Measurements from ENCODE around the gene MMAB. TPM values are rescaled to one million over a fixed set of nuclear protein-coding genes. Genes with fewer than 3 reads are reported as not detected.

MMAB gene
- total RNA-seq, 4 donors from 2014 or later = 27.3 to 80.4 (median 30.9) TPM

DNA sequence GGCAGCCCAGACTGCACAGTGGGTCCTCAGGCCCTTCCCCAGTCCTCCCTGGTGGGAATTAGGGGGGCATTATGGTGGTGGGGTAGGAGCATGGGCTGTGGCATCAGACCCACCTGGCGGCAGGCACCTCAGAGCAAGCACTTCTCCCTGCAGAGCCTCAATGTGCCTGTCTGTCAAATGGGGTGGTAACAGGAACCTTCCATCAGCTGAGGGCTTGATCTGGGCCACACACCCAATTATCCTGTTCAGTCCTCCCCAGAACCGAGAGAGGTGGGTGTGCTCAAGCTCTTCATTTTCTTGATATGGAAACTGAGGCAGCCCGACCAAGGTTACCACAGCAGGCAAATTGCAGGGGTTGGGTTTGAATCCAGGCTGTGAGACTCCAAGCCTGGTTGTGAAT, 38.7 kb upstream of the MMAB start:
- no peak for TF ChIP-seq POLR2A (IDR thresholded peaks at IDR 0.05)
- TF ChIP-seq EP300 (IDR thresholded peaks at IDR 0.05) = no peak
- TF ChIP-seq, protein P1, sequence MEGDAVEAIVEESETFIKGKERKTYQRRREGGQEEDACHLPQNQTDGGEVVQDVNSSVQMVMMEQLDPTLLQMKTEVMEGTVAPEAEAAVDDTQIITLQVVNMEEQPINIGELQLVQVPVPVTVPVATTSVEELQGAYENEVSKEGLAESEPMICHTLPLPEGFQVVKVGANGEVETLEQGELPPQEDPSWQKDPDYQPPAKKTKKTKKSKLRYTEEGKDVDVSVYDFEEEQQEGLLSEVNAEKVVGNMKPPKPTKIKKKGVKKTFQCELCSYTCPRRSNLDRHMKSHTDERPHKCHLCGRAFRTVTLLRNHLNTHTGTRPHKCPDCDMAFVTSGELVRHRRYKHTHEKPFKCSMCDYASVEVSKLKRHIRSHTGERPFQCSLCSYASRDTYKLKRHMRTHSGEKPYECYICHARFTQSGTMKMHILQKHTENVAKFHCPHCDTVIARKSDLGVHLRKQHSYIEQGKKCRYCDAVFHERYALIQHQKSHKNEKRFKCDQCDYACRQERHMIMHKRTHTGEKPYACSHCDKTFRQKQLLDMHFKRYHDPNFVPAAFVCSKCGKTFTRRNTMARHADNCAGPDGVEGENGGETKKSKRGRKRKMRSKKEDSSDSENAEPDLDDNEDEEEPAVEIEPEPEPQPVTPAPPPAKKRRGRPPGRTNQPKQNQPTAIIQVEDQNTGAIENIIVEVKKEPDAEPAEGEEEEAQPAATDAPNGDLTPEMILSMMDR (IDR thresholded peaks at IDR 0.05) = no peak
- no peak overlapping the region for H3K27ac ChIP-seq
- no peaks in the 10 kb centered on the region for H3K36me3 ChIP-seq
- H3K27me3 ChIP-seq = peaks cover 0 to 52% of the 10 kb centered on the region in 2 donors
- H3K4me1 ChIP-seq = no peaks in the 10 kb centered on the region
- H3K9me3 ChIP-seq = no peaks in the 10 kb centered on the region
- DNase-seq (ENCODE audit: low spot score in 2 of 2) = no peak
- no peak overlapping the region for H3K4me3 ChIP-seq
- 86 to 98% methylated on average over 3 of the region's 3 CpGs for WGBS, 2 donors

DNA sequence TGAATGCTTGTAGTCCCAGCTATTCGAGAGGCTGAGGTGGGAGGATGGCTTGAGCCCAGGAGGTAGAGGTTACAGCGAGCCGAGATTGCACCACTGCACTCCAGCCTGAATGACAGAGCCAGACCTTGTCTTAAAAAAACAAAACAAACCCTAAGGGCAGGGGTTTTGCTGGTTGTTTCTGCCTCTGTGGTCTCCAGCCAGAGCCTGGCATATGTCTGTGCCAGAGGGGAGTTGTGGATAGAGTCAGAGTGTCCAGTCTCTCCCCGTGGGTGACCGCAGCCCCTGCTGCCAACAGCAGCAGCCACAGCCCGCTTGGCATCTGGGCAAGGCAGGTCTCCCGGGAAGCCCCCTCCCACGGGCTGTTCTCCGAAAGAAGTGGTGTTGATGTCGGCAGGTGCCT, 37.9 kb upstream of the MMAB start:
- DNase-seq (ENCODE audit: low spot score in 2 of 2) = no peak
- Histone ChIP-seq H3K4me1 (peaks cover 0 to 7% (median 0%) of the 10 kb centered on the region in 4 donors), H3K4me3 (no peak overlapping the region), H3K36me3 (no peaks in the 10 kb centered on the region), H3K9me3 (no peaks in the 10 kb centered on the region), H3K27me3 (peaks cover 0 to 54% of the 10 kb centered on the region in 2 donors), H3K27ac (no peak overlapping the region)
- 59 to 63% methylated on average over 10 of the region's 10 CpGs for WGBS, 2 donors
- TF ChIP-seq POLR2A (IDR thresholded peaks at IDR 0.05) (no peak), EP300 (IDR thresholded peaks at IDR 0.05) (no peak)
- TF ChIP-seq, protein P1 (IDR thresholded peaks at IDR 0.05) = no peak

DNA sequence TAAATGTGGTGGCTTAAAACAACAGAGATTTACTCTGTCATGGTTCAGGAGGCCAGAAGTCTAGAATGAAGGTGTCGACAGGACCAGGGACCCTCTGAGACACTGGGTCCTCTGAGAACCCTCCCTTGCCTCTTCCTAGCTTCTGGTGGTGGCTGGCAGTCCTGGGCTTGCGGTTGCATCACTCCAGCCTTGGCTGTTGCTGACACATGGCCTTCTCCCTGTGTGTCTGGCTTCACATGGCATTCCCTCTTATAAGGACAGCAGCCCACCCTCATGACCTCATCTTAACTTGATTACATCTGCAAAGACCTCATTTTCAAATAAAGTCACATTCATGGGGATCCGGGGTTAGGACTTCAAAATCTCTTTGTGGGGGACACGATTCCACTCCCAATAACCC, 37.2 kb upstream of the MMAB start:
- H3K27me3 ChIP-seq = peaks cover 0 to 56% of the 10 kb centered on the region in 2 donors
- TF ChIP-seq, protein P1 (IDR thresholded peaks at IDR 0.05) = no peak
- no peak for TF ChIP-seq POLR2A (IDR thresholded peaks at IDR 0.05)
- no peak for TF ChIP-seq EP300 (IDR thresholded peaks at IDR 0.05)
- peaks cover 0 to 9% (median 0%) of the 10 kb centered on the region in 4 donors for H3K4me1 ChIP-seq
- H3K4me3 ChIP-seq = no peak overlapping the region
- H3K9me3 ChIP-seq = no peaks in the 10 kb centered on the region
- WGBS, 2 donors = 78 to 81% methylated on average over 4 of the region's 4 CpGs
- no peak for DNase-seq (ENCODE audit: low spot score in 2 of 2)
- no peaks in the 10 kb centered on the region for H3K36me3 ChIP-seq
- H3K27ac ChIP-seq = no peak overlapping the region

DNA sequence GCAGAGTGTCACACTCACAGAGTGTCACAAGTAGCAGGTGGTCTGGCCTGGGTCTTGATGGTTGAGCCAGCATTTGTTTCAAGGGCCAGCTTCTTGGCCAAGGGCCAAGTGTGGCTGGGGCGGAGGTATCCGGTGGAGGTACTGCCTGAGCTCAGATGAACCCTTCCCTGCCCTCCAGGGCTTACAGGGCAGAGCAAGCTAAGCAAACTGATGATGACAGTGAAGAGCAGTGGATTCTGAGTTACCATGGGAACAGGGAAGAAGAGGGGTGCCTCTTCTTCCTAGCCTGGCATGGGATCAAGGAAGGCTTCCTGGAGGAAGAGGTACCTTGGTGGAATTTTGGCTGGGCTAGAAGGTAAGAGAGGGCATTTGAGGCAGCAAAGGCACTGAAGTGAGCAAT, 36.0 kb upstream of the MMAB start:
- no peak overlapping the region for H3K27ac ChIP-seq
- whole genome bisulfite sequencing, 2 donors = 44 to 75% methylated on average over 2 of the region's 2 CpGs
- no peaks in the 10 kb centered on the region for H3K36me3 ChIP-seq
- no peak for TF ChIP-seq POLR2A (IDR thresholded peaks at IDR 0.05)
- TF ChIP-seq, protein P1 (IDR thresholded peaks at IDR 0.05) = no peak
- TF ChIP-seq EP300 (IDR thresholded peaks at IDR 0.05) = no peak
- H3K4me3 ChIP-seq = no peak overlapping the region
- DNase-seq (ENCODE audit: low spot score in 2 of 2) = no peak
- no peaks in the 10 kb centered on the region for H3K9me3 ChIP-seq
- peaks cover 0 to 48% of the 10 kb centered on the region in 2 donors for H3K27me3 ChIP-seq
- H3K4me1 ChIP-seq = peaks cover 0 to 9% (median 0%) of the 10 kb centered on the region in 4 donors

DNA sequence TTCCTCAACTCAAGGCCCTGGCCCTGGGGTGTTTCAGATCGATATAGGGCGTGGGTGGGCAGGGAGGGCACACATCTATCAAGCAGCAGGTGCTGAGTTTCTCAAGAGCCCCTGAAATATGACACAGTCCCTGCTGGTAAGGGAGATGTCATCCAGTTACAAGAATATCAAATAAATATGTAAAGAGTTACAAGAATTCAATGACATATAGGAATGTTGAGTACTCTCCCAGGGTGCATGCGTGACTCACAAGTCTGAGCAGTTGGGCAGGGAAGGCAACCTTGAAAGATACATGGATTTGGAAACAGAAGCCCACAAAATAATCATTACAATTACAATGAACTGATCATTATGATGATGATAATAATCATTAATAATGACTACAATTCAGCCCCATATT, 35.5 kb upstream of the MMAB start:
- Histone ChIP-seq H3K4me1 (peaks cover 0 to 9% (median 0%) of the 10 kb centered on the region in 4 donors), H3K27me3 (peaks cover 0 to 43% of the 10 kb centered on the region in 2 donors), H3K9me3 (no peaks in the 10 kb centered on the region), H3K36me3 (no peaks in the 10 kb centered on the region), H3K27ac (no peak overlapping the region), H3K4me3 (no peak overlapping the region)
- 95 to 97% methylated on average over 3 of the region's 3 CpGs for WGBS, 2 donors
- TF ChIP-seq, protein P1 (IDR thresholded peaks at IDR 0.05) = no peak
- TF ChIP-seq POLR2A (IDR thresholded peaks at IDR 0.05) (no peak), EP300 (IDR thresholded peaks at IDR 0.05) (no peak)
- no peak for DNase-seq (ENCODE audit: low spot score in 2 of 2)

Data from tibial nerve (tissue), 4 donors.